ENCODE data around the gene RBM15B. TPM values are rescaled to one million over a fixed set of nuclear protein-coding genes. Genes with fewer than 3 reads are reported as not detected.

Gene RBM15B
- total RNA-seq, 1 experiment from 2014 or later, result 61.1 TPM

GRCh38 chr3:51396401-51396800 lies 5.3 kb downstream of the RBM15B start:
- no peak overlapping the region for H3K4ac ChIP-seq (ENCODE audit: low read depth, low read length)
- no peaks in the 10 kb centered on the region for H4K20me1 ChIP-seq (ENCODE audit: control insufficient read depth, insufficient read depth, insufficient read length)
- H4K5ac ChIP-seq (ENCODE audit: insufficient read length, low read depth, low read length), result no peak overlapping the region
- H3K18ac ChIP-seq (ENCODE audit: insufficient read length, low read depth, low read length), result no peak overlapping the region
- no peak overlapping the region for H2BK120ac ChIP-seq (ENCODE audit: low read depth, low read length, poor library complexity, severe bottlenecking)
- Mint-ChIP-seq H3K9me3 (peaks cover 8 to 9% of the 10 kb centered on the region in 2 experiments; a peak in 4 of 5 replicates), H3K36me3 (ENCODE audit: insufficient read depth in 1 of 3, low read depth in 3 of 3) (peaks cover 42 to 72% (median 48%) of the 10 kb centered on the region in 3 experiments), H3K27me3 (ENCODE audit: low read depth) (no peaks in the 10 kb centered on the region), H3K4me1 (peaks cover 33 to 41% of the 10 kb centered on the region in 2 experiments), H3K4me3 (no peak overlapping the region), H3K27ac (peak overlapping the region; percentile 50 to 69 (median 55); a peak in 5 of 7 replicates)
- H3K9me3 ChIP-seq (ENCODE audit: control insufficient read depth, low read depth, low read length), result no peaks in the 10 kb centered on the region
- H2BK20ac ChIP-seq (ENCODE audit: low read depth, low read length, poor library complexity, severe bottlenecking), result no peak overlapping the region
- no peak overlapping the region for H2BK15ac ChIP-seq (ENCODE audit: low read depth, low read length)
- H2BK5ac ChIP-seq (ENCODE audit: insufficient read length, low read length), result no peak overlapping the region
- TF ChIP-seq, protein P1, sequence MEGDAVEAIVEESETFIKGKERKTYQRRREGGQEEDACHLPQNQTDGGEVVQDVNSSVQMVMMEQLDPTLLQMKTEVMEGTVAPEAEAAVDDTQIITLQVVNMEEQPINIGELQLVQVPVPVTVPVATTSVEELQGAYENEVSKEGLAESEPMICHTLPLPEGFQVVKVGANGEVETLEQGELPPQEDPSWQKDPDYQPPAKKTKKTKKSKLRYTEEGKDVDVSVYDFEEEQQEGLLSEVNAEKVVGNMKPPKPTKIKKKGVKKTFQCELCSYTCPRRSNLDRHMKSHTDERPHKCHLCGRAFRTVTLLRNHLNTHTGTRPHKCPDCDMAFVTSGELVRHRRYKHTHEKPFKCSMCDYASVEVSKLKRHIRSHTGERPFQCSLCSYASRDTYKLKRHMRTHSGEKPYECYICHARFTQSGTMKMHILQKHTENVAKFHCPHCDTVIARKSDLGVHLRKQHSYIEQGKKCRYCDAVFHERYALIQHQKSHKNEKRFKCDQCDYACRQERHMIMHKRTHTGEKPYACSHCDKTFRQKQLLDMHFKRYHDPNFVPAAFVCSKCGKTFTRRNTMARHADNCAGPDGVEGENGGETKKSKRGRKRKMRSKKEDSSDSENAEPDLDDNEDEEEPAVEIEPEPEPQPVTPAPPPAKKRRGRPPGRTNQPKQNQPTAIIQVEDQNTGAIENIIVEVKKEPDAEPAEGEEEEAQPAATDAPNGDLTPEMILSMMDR (conservative IDR thresholded peaks at IDR 0.05), result no peak
- H4K8ac ChIP-seq (replicated peaks; ENCODE audit: insufficient read length, low read depth, low read length), result no peak overlapping the region
- H3K23me2 ChIP-seq (ENCODE audit: insufficient read length, low read depth, low read length, poor library complexity, severe bottlenecking), result no peaks in the 10 kb centered on the region
- no peak overlapping the region for H3K4me2 ChIP-seq (ENCODE audit: insufficient read depth, insufficient read length, low read length)
- no peak overlapping the region for H2BK12ac ChIP-seq (ENCODE audit: insufficient read length, low read depth, low read length)
- H3K79me2 ChIP-seq (ENCODE audit: insufficient read depth, low read length), result peaks cover 20% of the 10 kb centered on the region; the same call in 1 of the 2 replicates
- no peak overlapping the region for H2AK5ac ChIP-seq (ENCODE audit: insufficient read length, low read length)
- no CpG with 5 or more reads among the region's 1 CpG for WGBS (ENCODE audit: extremely low coverage, insufficient read length, low lambda C conversion rate)
- H3K14ac ChIP-seq (ENCODE audit: insufficient read depth, low read length), result no peak overlapping the region
- H3K79me1 ChIP-seq (ENCODE audit: insufficient read depth, low read depth, low read length, poor library complexity, severe bottlenecking), result peaks cover 11% of the 10 kb centered on the region
- no peak overlapping the region for H3K27ac ChIP-seq (ENCODE audit: insufficient read length, low read depth, low read length)
- no peak overlapping the region for H3T11ph ChIP-seq (ENCODE audit: low read length)
- no peak overlapping the region for H2AFZ ChIP-seq (ENCODE audit: low read length)
- no peak overlapping the region for H3K23ac ChIP-seq (ENCODE audit: insufficient read length, low read depth, low read length)
- no peaks in the 10 kb centered on the region for H3K4me1 ChIP-seq (ENCODE audit: insufficient read depth, low read length)
- no peak overlapping the region for H4K91ac ChIP-seq (ENCODE audit: insufficient read length, low read depth, low read length)
- no peaks in the 10 kb centered on the region for H3K27me3 ChIP-seq (ENCODE audit: insufficient read depth, low read length)
- H3K9ac ChIP-seq (ENCODE audit: extremely low read depth, insufficient read length, low read length), result no peak overlapping the region
- H3K56ac ChIP-seq (ENCODE audit: insufficient read length, low read depth, low read length), result no peak overlapping the region
- no peak for DNase-seq
